ENCODE data around the gene PDLIM7.
"Not testable (repeated sequence)": the region's sequence is repeated elsewhere in the genome, so short reads cannot be mapped to it uniquely, and the experiment has no call there.

PDLIM7 gene

DNA sequence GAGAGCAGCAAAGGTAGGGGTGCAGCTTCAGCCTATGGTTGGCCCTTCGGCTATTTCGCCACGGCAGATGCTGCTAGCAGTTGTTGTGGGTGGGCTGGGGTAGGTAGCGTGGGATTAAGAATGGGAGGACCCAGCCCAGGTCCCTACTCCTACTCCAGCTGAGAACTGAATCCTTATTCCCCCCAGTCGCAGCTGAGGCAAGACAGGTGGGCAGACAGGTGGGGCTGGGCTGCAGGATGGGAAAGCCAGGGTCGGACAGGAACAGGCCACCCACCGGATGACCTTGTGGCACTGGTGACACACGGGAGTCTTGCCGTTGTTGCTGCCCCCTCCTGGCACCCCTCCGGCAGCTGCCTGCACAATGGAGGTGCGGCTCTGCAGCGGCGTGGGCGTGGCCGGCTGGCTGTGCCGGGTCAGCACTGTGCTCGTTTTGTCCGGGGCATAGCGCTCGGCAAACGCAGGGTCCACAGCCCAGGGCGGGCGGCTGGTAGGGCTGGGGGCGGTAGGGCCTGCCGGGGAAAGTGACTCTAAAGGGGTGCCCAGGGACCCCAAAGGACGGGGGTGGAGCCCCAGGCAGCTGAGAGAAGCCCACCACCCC, 8.2 kb downstream of the PDLIM7 start:
- no peak for DNase-seq

DNA sequence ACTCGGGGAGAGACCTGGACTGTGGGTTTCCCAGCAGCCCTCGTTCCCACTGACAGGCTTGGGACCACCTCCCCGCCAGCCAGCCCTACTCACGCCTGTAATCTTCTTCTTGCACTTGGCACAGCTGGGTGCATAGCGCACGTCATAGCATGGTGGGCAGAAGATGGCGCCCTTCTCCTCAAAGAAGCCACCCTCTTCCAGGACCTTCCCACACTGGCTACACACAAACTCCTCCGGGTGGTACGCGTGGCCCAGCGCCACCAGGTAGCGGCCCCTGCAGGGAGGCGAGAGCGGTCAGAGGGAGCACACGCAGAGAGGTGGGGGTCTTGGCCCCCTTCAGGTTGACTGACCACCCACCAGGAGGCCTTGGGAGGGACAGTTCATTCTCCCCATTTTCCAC, 9.4 kb downstream of the PDLIM7 start:
- DNase-seq, result no peak

DNA sequence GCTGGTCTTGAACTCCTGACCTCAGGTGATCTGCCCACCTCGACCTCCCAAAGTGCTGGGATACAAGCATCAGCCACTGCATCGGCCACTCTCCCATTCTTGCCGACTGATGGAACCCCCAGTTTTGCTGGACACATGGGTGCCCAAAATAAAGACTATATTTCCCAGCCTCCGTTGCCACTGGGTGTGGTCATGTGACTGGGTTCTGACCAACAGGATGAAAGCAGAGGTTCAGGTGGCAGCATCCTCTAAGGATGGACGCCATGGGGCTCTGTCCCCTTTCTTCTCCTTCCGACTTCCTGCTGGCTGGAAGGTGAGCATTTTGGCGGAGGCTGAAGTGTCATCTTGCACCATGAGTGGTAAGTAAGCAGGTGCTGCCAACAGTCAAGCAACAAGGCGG, 10.3 kb downstream of the PDLIM7 start:
- DNase-seq, result no peak

DNA sequence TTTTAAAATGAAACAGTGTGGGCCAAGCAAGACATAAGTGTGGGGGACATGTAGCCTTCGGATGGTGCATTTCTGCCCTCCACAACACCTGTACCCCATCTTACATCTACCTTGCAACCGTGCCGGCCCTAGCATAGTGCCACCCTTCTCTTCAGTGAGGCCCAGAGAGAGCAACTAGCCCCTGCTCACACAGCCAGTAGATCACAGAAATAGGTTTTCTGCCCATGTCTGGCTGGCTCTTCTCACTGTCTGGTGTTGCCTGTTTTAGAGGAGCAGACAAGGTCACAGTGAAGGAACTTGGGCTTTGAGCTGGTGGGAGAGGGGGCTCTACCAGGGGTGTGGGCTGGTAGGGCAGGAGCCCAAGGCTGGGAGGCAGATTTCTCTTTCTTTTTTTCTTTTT, 11.1 kb downstream of the PDLIM7 start:
- DNase-seq, result no peak

DNA sequence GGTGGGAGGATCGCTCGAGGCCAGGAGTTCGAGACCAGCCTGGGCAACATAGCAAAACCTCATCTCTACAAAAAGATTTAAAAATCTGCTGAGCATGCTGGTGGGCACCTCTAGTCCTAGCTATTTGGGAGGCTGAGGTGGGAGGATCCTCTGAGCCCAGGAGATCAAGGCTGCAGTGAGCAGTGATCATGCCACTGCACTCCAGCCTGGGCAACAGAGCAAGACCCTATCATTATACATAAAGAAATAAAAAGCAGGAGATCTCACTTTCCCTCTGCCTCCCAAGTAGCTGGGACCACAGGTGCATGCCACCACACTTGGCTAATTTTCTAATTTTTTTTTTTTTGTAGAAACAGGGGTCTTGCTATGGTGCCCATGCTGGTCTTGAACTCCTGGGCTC, 11.7 kb downstream of the PDLIM7 start:
- DNase-seq, result not testable (repeated sequence)

DNA sequence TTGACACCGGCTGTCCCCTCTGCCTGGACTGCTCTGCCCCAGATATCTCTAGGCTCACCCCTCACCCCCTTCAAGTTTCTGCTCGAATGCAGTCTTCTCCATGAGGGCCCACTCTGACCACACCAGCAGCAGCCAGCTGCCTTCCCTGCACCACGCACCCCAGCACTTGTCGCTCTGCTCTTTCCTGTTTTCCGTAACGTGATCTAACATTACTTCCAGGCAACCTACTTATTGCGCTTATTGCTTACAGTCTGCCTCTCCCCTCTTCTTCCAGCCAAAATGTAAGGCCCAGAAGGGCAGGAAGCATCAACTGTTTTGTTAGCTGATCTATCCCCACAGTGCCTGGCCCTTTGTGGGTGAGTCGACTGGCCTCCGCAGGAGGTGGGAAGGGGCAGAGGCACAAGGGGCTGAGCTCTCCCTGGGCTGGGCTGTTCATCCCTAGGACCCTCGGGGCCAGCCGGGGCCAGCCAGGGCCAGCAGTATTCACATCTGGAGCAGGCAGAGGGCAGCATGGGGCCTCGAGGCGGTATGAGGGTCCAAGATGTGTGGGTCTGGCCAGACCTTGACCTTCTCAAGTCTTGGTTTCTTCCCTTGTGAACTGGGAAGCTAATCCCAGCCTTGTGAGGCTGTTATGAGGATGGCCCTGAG, 12.4 kb downstream of the PDLIM7 start:
- no peak for DNase-seq

DNA sequence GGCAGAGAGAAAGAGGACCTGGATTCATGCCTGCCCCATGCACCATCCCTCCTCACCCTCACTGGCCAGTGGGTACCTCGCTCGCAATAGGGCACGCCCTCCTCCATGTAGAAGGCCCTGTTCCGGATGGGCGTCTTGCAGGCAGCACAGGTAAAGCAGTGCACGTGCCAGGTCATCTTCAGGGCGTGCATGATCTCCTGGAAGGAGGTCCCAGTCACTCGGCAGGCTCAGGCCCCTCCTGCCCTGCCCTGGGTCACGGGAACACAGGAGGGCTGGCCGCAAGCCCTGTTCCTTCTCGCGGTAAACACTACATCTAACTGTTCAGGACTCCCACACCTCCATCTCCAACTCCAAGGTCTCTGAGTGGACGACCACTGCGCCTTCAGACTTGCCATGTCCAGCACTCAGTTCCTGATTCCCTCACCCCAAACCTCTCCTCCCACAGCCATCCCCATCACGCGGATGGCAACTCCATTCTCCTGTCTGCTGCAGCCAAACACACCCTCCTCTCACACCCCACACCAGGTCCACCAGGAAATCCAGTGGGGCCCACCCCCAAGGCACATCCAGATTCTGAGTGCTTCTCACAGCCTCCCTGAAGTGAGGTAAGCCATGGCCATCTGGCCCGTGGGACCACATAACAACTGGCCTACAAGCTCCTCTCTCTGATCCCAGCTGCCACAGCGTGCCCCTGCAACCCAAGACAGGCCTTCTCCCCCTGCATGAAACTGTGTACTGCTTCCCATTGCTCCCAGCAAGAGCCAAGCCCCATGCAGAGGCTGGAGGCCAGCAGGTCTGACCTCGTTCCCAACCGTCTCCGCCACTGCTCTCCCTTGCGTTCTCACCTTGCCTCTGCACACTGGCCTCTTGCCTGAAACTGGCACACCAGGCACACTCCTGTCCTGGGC, 13.2 kb downstream of the PDLIM7 start:
- DNase-seq, result no peak

DNA sequence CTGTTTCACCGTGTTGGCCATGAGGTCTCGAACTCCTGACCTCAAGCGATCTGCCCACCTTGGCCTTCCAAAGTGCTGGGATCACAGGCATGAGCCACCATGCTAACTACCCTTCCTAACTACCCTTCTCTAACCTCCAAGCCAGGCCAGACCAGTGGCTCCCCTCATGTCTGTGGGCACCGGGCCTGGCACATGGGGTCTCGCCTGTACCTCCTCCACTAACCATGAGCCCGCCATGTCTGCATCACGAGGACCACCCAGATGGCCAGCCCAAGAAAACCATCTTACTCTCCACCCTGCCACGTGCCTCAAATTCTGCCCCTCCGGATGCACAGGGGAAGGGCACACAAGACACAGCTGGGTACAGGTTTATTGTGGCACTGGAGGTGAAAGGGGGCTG, 14.4 kb downstream of the PDLIM7 start:
- no peak for DNase-seq

DNA sequence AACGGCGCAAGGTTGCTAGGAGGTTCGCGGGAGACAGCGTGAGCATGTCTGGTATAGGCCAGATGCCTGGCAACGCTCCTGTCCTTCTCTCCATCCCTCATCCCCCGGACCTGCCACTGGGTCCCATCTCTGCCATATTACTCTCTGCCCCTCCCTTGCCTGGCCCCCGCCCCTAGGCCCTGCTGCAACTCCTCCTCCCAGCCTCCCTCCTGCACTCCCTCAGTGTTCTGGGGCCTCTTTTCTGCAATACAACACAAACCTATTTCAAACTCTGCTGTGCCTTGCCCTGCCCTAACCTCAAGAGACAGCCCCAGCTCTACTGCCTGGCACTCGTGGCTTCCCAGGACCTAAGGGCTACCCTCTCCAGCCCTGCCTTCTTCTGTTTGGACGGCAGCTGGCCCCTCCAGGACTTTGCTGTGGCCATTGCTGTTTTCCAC, 15.0 kb downstream of the PDLIM7 start:
- DNase-seq, result no peak

DNA sequence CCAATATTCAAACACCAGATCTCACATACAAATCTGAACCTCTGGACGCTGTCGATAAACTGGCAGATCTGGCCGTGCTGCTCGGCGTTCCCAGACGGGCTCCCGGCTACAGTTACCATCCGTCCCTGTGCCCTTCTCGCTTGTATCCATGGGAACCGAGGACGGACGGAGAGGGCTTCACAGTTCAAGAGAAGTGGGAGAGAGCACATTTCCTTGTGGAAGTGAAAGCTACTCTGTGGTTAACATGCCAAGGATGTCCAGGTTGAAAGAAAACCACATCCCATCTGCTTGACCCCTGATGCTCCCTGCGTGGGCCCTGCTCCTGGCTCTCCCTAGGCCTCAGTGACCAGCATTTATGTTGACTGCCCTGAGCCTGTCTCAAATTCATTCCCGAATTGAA, 17.6 kb downstream of the PDLIM7 start:
- DNase-seq, result no peak

DNA sequence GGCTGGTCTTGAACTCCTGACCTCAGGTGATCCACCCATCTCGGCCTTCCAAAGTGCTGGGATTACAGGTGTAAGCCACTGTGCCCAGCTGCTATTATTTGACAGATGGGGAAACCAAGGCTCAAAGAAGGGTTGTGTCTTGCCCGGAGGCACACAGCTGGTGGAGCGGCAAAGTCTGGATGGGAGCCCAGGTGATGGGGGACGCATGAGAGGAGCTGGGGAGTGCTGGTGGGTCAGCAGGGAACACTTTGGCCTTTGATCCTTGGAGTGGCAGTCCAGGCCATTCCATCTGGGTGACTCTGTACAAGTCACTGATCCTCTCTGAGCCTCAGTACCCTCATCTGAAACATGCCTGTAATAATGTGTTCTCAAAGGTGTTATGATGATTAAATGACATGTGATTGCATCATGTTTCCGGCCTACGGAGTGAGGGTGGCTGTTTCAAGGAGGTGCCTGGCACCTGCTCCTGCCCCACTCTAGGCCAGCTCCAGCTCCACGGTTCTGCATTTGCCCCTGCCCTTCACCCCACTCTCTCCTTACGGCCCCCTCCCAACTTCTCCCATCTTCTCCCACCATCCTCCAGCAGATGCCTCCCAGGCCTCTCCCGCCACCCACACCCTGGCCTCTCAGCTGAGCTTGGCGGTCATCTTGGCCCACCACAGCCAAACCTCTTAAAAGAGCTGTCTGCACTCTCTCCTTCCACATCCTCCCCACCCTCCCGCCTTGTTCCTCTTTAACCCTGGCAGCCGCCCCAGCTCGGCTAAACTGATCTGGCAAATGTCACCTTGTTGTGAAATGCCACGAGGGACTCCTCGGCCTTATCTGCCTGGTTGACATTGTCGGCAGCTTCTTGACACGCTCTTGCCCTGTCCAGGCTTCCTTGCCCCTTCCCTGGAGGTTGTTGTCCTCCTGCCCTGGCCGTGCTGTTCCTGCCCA, 18.4 kb downstream of the PDLIM7 start:
- DNase-seq, result no peak

DNA sequence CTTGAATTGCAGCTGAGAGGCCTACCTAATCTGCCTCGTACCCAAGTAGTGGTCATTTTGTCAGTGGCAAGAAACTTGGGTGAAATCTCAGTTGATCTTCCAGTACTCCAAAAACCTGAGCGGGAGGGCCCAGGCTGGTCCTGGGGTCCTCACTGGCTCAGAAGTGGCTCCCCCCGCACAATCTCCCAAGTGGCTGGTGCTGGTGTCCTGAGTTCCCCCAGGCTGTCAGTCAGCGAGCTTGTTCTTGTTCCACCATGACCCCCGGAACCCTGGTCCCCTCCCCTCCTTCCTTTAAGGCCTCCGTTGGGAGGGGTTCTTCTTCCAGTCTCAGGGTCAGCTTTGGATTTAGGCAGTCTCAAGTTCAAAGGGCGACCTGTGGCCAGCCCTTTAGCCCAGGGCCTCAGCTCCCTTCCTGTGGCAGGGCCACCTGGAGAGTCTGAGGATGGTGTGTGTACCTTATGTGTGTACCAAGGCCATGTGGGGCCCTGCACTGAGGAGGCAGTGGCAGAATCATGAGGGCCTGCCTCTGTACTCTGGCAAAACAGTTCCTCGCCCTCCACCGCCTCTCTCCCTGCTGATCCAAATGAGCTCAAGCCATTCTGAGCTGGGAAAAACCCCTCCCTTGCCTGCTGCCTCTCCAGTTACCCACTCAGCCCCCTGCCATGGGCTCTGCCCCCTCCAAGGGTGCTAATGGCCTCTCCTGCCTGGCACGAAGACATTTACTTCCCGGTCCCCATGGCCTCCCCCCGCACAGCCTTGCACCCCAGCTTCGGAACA, 19.5 kb downstream of the PDLIM7 start:
- DNase-seq, result no peak

DNA sequence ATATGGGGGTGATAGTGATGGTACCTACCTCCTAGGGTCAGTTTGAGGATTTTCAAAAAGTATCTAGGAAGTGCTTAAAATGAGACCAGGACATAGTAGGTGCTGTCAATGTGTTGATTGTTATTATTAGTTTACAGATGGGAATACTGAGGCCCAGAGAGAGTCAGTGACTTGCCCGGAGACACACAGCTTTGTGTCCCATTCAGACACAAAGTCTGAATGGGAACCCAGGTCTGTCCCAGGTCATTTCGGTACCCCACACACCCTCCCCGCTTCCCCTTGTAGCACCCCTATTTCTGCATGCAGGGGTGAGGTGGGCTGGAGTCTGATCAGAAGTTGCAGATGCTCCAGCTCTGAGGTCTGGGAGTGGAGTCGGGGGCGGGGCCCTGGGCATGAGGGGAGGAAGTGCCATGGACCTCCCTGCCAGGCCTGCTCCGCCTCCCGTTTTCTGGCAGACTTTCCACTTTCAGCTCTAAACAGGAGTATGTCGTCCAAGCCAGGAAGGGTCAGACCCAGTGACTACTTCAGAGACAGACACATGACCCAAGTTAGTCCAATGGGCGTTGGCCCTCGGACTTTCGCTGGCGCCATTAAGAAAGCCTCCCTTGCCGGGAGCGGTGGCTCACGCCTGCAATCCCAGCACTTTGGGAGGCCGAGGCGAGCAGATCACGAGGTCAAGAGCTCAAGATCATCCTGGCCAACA, 20.7 kb downstream of the PDLIM7 start:
- DNase-seq, result no peak

DNA sequence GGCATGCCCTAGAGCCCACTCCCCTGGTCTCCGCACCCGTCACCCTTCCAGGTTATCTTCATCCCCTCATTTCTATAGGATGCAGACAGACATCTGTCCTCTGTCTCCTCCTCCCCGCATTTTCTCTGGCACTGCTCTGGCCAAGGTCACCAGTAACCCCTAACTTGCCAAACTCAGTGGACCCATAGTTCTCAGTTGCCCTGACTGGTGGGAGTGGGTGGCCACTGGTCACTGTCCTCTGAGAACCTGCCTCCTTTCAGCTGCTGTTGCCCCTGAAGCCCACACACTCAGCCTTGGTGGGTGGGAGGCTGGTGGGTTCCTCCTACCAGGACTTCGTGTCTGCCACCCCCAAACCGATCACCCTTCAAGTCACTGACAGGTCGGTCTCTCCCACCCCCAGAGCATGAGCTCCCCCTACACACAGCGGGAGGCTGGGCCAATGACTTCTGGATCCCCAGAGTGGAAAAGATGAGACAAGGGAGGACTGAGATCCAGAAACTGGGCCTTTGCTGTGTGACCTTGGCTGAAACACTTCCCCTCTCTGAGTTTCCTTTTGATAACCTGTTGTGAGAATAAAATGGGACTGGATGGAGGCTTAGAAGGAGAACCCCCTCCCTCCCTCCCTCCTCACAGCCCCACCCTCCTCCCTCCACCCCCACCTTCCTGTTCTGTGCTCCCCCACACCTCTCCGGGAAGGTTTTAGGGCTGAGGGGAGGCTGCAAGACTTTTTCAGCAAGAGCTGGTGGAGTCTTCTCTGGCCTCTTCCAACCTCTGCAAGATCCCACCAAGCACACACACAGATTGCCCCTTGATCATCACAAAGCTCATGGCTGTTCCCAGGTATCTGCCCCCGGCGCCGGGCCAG, 21.6 kb downstream of the PDLIM7 start:
- no peak for DNase-seq

DNA sequence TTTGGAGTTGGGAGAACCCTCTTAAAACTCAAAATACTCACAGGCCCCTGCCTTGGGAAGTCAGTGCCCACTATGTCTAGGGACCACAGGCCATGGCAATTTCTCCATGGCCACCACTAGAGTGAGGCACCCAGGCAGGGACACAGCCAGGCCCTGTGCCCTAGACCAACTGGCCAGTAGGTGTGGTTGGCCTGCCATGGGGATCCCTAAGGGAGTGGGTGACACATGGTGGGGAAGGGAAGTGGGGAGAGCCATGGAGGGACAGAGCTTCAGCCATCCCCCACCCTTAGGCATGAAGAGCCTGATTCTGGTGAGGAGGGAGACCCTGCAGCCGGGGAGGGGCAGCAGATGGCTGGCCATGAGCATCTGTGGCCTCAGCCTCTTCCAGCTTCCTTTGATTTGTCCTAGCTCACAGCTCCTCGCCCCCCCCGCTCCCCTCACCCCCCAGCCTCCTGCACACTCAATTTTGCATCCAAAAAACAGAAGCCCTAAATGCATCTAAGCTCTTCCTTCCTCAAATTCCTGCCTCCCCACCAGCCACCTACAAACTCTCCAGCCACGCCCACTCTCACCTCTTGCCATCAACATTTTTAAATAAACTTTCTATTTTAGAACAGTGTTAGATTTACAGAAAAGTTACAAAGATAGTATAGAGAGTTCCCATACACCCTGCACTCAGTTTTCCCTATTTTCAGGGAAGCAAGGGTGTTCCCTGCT, 22.4 kb downstream of the PDLIM7 start:
- no peak for DNase-seq

DNA sequence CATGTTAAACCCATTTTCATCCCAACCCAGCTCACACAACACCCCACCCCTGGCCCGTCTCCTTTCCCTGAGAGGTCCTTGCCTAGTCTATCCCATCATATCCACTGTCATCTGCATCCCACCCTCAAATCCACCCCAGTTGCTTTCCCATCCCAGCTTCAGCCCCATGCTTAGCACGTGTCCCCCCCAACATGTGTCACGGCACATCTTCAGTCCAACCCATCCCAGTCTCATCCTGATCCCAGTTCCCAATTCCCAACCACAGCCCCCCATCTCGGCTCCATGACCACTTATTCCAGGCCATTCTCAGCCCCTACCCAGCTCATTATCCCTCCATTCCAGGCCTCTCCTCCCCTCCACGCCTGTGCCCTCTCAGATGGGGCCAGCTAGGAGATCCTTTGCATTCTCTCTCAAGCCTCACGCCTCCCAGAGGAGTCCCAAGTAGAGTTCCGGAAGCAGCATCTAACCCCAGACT, 23.4 kb downstream of the PDLIM7 start:
- no peak for DNase-seq

DNA sequence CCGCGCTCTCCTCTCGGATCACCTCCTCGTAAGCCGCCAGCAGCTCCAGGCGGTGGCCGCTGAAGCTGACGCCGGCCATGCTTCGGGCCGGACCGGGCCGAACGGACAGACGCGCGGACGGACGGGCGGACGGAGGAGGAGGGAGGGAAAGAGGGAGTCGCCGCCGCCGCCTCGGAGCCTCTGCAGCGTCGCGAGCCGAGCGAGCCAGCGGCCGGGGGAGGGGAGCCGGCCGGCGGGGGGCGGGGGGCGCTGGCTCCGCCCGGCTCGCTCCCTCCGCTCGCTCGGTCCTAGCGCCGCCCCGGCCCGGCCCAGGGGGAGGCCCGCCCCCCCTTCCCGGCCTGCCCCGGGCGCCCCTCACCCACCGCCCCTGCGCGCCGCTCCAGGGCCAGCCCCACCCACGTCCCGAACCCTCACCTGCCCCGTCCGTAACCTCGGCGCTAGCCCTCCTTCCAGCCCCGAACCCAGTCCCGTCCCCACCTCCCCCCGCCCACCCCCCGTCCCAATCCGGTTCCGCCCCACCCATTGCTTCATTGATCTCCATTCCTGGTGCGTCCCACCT, 23.9 kb downstream of the PDLIM7 start, which contains the start of gene DBN1:
DBN1 (minus strand) TSS at position 192 of the 559 bp plus-strand sequence; CDS start at position 79, 113 bp downstream.
- no peak for DNase-seq

DNA sequence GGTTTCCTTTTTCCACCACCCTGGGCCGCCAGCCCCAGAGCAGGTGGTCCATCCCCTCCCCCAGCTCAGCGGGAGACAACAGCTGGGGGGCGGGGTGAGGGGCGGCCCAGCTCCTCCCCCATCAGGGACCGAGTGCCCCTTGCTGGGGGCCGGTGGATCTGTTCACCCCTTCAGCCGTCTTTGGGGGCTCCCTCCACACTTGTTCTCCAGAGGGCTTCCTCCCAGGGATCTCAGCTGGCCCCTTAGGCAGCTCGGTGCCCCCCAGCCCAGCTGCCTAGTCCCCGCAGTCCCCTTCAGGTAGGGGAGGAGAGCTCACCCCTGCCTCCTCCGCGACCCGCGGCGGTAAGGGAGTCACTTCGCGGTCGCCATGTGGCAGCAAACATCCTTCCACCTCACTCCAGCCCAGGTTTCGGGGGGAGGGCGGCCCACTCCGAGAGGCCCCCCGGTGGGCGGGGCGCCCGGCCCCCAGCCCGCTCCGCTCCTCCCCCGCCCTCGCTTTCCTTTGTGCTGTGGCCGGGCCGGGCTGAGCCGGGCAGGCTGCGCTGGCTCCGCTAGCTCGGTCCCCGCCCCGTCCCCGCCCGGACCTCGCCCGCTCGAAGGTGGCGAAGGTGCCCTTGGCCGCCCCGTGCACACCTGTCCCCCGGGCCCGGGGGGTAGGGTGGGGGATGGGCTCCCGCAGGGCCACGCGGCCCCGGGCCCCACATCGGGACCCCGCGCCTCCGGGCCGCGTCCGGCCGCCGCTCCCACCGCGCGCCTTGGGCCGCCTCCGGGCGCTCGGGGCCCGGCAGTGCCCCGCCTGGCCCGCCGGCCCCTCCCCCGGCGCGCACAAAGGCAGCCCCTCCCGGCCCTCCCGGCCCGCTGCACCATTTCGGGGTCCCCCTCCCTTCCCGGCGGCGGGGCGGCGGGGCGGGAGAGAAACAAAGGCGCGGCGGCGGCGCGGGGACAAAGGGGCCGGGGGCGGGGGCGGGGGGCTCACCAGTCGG, 24.7 kb downstream of the PDLIM7 start:
- no peak for DNase-seq
